Stimulated activated CD8-positive, alpha-beta memory T cell treated with anti-CD3 and anti-CD28 coated beads, Interleukin-12 subunit alpha, Interleukin-12 subunit beta, amount 100 ng/mL, for 24 hours (primary cell): Measurements from ENCODE around the gene ACP3.

ENCODE experiments used
- DNase-seq: peaks from one replicate; pipeline ENCODE4 v3.0.0-alpha.2; 2020; ENCODE audit errors: extremely low read depth

Gene ACP3

DNA sequence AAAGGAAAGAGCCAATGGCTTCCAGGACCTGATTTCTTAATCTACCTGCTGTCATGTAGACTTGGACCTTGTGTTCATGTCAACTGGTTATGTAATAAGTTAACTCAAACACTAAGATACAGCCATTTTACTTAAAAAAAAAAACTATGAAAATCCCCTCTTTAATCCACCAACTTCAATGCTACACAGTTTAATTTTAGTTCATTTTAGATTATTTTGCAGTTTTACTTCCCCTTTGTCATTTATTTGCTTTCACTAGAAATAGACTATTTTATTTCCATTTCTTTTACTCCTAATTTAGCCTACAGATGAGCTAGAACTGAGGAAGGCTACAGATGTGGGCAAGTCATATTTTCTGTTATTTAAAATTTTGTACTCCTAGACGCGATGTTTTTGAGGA, 89.4 kb downstream of the ACP3 start:
- no peak for DNase-seq

DNA sequence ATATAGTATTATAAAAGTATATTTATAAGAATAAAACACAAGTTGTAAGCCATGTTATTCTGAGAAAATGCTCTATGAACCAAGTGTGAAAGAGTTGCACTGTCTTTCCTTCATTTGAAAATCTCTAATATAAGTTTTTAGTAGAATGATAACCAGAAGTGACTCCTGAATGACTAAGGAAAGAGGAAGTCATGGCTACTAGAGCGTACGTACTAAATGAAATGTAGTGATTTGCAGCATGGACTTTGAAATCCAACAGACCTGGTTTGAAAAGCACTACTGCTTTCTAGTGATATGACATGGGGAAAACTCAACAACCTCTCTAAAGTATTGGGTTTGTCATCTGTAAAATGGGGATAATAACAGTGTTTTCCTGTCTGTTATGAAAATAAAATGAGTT, 89.8 kb downstream of the ACP3 start:
- no peak for DNase-seq
